ACHN (cell line): ENCODE results near the gene ACER1.

Experiments
- DNase-seq: peaks from one replicate; pipeline ENCODE4 v3.0.0-alpha.2; 2015
- in situ Hi-C: cut with HindIII; loops from 2 replicates; pipeline ENCODE4 v1.10.0; 2017; ENCODE audit warnings: low sequenced_read_pairs, low pct_ligation_motif_present, low pct_unique_long_range_greater_than_20kb

ACER1 gene

GRCh38 chr19:6258812-6259311, 74.5 kb downstream of the ACER1 start:
- no peak for DNase-seq
- in situ Hi-C loops = no loop called here
